Heart left ventricle (tissue), 13 donors: Measurements from ENCODE around the gene ART3.

Experiments used
- POLR2A ChIP-seq, 2 donors: fragments of 450-650 bp; IDR thresholded peaks; one replicate each; pipeline ENCODE4 v1.6.1; 2017; ENCODE audit warnings: antibody characterized with exemption in 2 of 2, mild to moderate bottlenecking in 2 of 2, moderate library complexity in 2 of 2
- TF ChIP-seq, protein P1 (sequence below), 12 donors: fragments of 200-600 bp; sonication (generic) in 4 of 12; IDR thresholded peaks; one replicate each; pipeline versions ENCODE4 v1.5.0 to v1.8.0; 2018 to 2022; ENCODE audit warnings: antibody characterized with exemption in 12 of 12, mild to moderate bottlenecking in 5 of 12
- donor health status: ischemic (EF 13 %, LVEDD 7.1; RV severe dilation, severe dysfunction).
- donor health status: DM: no; HTN: yes; CAD: no.
- donor health status: DM: no; HTN: no; CAD: no.
- donor health status: ischemic (EF 25% LVEDD 6.9; RV normal size, moderate dysfunction).
- donor health status: ischemic (EF 25% LVEDD 5.7; RV mildly dilated, moderate dysfunction).
- donor health status: ischemic (EF 35%, LVEDD 5.7; RV mildly dilated, moderate dysfunction).
- donor health status: nonischemic (EF 11% LVEDD 7.7; RV severe dilation, severe dysfunction).
- donor health status: DM: yes; HTN: yes; CAD: no.
- donor health status: PGD.
- donor health status: ischemic (EF 29% LVEDD 5.4; RV normal size, mild dysfunction).
- donor health status: nonischemic (EF 23%, LVEDD 6.1; RV moderate dilation, normal function).

DNA sequence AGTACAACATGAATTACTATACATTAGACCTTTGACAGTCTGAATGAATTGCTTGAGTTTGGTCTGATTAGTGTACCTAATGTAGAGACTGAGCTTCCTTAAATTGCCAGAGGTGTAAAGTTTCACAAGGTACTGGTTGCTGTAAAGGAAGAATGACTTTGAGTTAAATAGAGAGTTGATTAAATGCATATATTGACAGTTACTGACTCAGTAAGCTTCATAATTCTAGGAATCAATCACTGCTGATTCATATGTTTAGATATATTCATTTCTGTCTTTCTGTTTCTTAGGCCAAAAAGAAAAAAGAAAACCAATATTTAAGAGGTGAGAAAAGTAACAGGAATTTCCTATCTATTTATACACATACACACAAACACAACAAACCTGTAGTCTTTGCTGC, 16.2 kb upstream of the ART3 start:
- TF ChIP-seq POLR2A (IDR thresholded peaks at IDR 0.05) = no peak
- TF ChIP-seq, protein P1, sequence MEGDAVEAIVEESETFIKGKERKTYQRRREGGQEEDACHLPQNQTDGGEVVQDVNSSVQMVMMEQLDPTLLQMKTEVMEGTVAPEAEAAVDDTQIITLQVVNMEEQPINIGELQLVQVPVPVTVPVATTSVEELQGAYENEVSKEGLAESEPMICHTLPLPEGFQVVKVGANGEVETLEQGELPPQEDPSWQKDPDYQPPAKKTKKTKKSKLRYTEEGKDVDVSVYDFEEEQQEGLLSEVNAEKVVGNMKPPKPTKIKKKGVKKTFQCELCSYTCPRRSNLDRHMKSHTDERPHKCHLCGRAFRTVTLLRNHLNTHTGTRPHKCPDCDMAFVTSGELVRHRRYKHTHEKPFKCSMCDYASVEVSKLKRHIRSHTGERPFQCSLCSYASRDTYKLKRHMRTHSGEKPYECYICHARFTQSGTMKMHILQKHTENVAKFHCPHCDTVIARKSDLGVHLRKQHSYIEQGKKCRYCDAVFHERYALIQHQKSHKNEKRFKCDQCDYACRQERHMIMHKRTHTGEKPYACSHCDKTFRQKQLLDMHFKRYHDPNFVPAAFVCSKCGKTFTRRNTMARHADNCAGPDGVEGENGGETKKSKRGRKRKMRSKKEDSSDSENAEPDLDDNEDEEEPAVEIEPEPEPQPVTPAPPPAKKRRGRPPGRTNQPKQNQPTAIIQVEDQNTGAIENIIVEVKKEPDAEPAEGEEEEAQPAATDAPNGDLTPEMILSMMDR (IDR thresholded peaks at IDR 0.05) = no peak
